Motor neuron (in vitro differentiated cells): Measurements from ENCODE around the gene ZNHIT1. TPM values are rescaled to one million over a fixed set of nuclear protein-coding genes. Genes with fewer than 3 reads are reported as not detected.
"Not testable (repeated sequence)": the region's sequence is repeated elsewhere in the genome, so short reads cannot be mapped to it uniquely, and the experiment has no call there.

Source experiments
- ATAC-seq, 8 experiments: fragments of 200-7000 bp; cut with Tn5 transposase; replicated peaks in 6 of 8; 2 replicates each; pipeline ENCODE4 v1.8.0; 2021; ENCODE audit warnings: mild to moderate bottlenecking in 8 of 8, moderate library complexity in 8 of 8
- H3K27ac ChIP-seq, 2 donors: fragments of 250-450 bp; sonication (Bioruptor Pico); 2 replicates each; pipeline ENCODE4 v1.9.0; 2021; ENCODE audit warnings: antibody characterized with exemption in 2 of 2, mild to moderate bottlenecking in 2 of 2, moderate library complexity in 1 of 2
- H3K4me1 ChIP-seq, 2 donors: fragments of 250-450 bp; sonication (Bioruptor Pico); replicated peaks in 1 of 2; 2 replicates each; pipeline ENCODE4 v1.6.1; 2021; ENCODE audit warnings: antibody characterized with exemption in 2 of 2, mild to moderate bottlenecking in 2 of 2, moderate library complexity in 1 of 2
- H3K4me3 ChIP-seq, 5 donors: fragments of 250-450 bp; sonication (Bioruptor Pico); 2 replicates each; pipeline ENCODE4 v1.9.0; 2021; ENCODE audit warnings: antibody characterized with exemption in 5 of 5, mild to moderate bottlenecking in 5 of 5, moderate library complexity in 4 of 5
- WGBS, 10 experiments: fragments of 450-650 bp; shearing (Covaris generic); methylation state at CpG; one replicate each; pipeline ENCODE4 v1.0.0; 2022; 5-methylcytosine and 5-hydroxymethylcytosine counted together
- in situ Hi-C, 9 experiments: fragments of 400-800 bp; cut with MboI; loops; one replicate each; pipeline ENCODE4 v1.15.0; 2021; ENCODE audit warnings: low sequenced_read_pairs in 9 of 9, low pct_unique_long_range_greater_than_20kb in 2 of 9; ENCODE audit not compliant: unreplicated experiment in 9 of 9
- total RNA-seq, 8 experiments: library from RNA; unstranded; fragments of 300-600 nt; gene quantifications; 2 replicates each; pipeline versions ENCODE4 v1.2.3 to v1.2.4, GENCODE V29; 2022

Gene ZNHIT1
- total RNA-seq, 8 experiments from 2014 or later: 73.6 to 132 (median 97.9) TPM

DNA sequence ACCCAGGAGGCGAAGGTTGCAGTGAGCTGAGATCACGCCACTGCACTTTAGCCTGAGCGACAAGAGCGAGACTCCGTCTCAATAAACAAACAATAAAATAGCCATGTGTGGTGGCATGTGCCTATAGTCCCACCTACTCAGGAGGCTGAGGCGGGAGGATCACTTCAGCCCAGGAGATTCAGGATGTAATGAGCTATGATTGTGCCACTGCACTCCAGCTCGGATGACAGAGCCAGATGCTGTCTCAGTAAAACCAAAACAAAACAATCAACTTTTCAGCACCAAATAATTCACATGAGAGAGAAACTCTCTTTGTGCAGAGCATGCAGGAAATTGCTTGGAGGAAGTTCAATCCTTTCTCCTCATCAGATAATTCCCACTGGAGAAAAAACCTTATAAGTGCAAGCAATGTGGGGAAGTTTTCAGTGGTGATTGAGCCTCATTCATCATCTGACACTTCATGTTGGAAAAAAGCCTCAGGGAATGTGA, 40.3 kb downstream of the ZNHIT1 start:
- Histone ChIP-seq H3K4me1 (no peaks in the 10 kb centered on the region), H3K27ac (no peak overlapping the region), H3K4me3 (no peak overlapping the region)
- WGBS, 10 experiments: 40 to 83% (median 67%) methylated on average over 1 to 5 of the region's 7 CpGs; no CpG with 5 or more reads in 3 of the 10 experiments
- ATAC-seq: peak in 1 of 8 experiments; percentile 29
- in situ Hi-C loops: no loop called here

DNA sequence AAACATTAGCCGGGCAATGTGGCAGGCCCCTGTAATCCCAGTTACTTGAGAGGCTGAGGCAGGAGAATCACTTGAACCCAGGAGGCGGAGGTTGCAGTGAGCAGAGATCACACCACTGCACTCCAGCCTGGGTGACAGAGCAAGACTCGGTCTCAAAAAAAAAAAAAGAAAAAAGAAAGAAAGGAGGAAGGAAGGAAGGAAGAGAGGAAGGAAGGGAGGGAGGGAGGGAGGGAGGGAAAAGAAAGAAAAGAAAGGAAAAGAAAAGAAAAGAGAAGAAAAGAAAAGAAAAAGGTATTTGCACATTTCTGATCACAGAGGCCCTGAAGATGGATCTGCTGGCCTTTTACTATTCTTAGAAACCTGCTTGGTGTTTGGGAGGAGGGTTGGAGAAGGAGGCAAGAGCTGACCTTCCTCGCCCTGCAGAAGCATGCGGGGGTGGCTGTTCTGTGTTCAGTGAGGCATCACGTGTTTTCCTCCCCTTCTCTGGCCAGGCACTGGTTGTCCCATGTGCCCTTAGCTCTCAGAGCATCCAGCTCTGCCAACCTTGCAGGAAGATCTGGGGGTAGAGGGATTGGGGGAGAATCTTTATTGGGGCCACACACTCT, 46.2 kb downstream of the ZNHIT1 start:
- 29 to 100% (median 60%) methylated on average over 1 to 5 of the region's 6 CpGs; no CpG with 5 or more reads in 5 of the 10 experiments for WGBS, 10 experiments
- in situ Hi-C loops, H3K4me3 ChIP-seq, H3K27ac ChIP-seq, ATAC-seq, H3K4me1 ChIP-seq: not testable (repeated sequence)

DNA sequence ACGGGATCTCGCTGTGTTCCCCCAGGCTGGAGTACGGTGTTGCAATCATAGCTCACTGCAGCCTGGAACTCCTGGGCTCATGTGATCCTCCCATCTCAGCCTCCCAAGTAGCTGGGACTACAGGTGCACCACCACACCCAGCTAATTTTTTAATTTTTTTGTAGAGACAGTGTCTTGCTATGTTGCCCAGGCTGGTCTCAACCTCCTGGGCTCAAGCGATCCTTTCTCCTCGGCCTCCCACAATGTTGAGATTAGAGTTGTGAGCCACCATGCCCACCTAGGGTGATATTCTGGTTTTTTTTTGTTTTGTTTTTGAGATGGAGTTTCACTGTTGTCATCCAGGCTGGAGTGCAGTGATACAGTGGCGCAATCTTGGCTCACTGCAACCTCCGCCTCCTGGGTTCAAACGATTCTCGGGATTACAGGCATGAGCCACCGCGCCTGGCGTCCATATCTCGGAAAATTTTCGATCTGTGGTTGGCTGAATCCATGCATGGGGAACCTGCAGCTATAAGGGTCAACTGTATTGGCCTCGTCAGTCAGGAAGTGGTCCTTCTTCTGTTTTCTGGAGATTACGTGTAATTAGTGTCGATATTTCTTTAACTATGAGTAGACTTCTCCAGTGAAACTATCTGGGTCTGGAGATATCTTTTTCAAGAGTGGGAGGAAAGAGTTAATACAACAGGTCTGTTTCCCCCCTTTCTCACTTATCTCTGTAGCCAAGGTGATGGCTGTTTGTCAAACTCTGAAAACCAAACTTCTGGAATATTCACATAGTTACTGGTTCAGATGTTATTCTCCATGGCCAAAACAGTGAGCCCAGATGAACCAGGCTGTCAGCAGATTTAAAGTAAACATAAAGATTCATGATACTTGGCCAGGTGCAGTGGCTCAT, 47.9 kb downstream of the ZNHIT1 start:
- WGBS, 10 experiments: 56 to 94% (median 80%) methylated on average over 1 to 17 of the region's 17 CpGs
- ATAC-seq: no peak
- H3K4me3 ChIP-seq: no peak overlapping the region
- in situ Hi-C loops: no loop called here
- no peak overlapping the region for H3K27ac ChIP-seq
- no peaks in the 10 kb centered on the region for H3K4me1 ChIP-seq

DNA sequence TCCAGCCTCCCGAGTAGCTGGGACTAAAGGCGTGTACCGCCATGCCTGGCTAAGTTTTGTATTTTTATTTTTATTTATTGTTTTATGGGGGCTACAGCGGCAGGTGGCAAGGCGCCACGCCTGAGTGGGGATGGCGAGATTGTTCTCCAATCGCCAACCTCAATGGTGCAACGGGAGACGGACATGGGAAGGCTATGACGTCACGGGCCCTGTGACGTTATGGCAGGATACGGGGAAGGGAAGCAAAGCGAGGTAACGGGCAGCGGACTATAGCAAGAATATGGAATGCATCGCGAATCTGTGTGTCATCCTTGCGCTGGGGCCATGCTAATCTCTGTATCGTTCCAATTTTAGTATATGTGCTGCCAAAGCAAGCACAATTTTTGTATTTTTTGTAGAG, 51.7 kb downstream of the ZNHIT1 start:
- 76 to 99% (median 88%) methylated on average over 1 to 20 of the region's 21 CpGs; no CpG with 5 or more reads in 2 of the 10 experiments for WGBS, 10 experiments
- in situ Hi-C loops: no loop called here
- Histone ChIP-seq H3K4me3 (no peak overlapping the region), H3K4me1 (peaks cover 0 to 7% of the 10 kb centered on the region in 2 donors), H3K27ac (no peak overlapping the region)
- no peak for ATAC-seq

DNA sequence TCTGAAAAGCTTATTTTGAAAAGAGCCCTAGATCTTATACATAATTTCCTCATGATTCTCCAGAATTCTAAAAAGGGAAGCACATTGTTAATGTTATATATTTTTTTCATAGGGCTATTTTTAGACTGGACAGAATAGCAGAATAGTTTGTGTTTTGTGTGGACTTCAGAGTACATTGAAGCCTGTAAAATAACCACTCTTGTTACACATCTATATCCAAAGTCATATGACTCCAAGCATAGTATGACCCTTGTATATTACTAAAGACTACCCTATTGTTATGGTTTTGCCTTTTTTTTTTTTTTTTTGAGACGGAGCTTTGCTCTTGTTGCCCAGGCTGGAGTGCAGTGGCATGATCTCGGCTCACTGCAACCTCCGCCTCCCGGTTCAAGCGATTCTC, 53.1 kb downstream of the ZNHIT1 start:
- Histone ChIP-seq H3K4me3 (no peak overlapping the region), H3K4me1 (peaks cover 0 to 7% of the 10 kb centered on the region in 2 donors), H3K27ac (no peak overlapping the region)
- 17 to 95% (median 70%) methylated on average over 1 to 5 of the region's 5 CpGs; no CpG with 5 or more reads in 5 of the 10 experiments for WGBS, 10 experiments
- ATAC-seq: no peak
- in situ Hi-C loops: no loop called here

DNA sequence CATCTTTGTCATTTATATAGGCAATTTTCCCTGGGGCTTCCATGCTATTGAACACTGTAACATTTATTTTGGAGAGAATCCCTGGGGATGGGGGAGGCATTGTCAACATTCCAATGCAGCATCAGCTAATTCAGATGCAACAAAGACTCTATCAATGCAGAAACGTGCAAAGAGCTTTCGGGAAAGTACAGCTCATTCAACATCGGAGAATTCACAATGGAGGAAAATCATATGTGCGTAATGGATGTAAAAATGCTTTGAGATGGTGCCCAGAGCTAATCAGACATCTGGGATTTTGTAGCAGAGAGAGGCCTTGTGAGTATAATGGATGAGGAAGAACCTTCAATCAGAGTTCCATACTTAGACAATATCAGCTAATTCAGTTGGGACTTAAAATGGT, 55.2 kb downstream of the ZNHIT1 start:
- Histone ChIP-seq H3K4me3 (no peak overlapping the region), H3K27ac (no peak overlapping the region), H3K4me1 (peaks cover 0 to 7% of the 10 kb centered on the region in 2 donors)
- in situ Hi-C loops: no loop called here
- ATAC-seq: peak in 3 of 8 experiments; percentile 37 to 65 (median 61)
- 10 to 32% (median 18%) methylated on average over 2 to 4 of the region's 4 CpGs; no CpG with 5 or more reads in 5 of the 10 experiments for WGBS, 10 experiments

Other genes starting within 250 kb of the ZNHIT1 start
- 1 to 10 TPM in 7 of 8 experiments, under 1 TPM in 1; 0.43 to 9.6 (median 1.9) TPM for gene MUC12, start 248.6 kb upstream of the ZNHIT1 start, total RNA-seq
- gene MUC17, start 198.1 kb upstream of the ZNHIT1 start, total RNA-seq: 1 to 10 TPM in 1 of 8 experiments, under 1 TPM in 6, not detected in 1; 0.04 to 1.2 (median 0.17) TPM
- 10 to 100 TPM in 4 of 8 experiments, 1 to 10 TPM in 4; 1.4 to 20.0 (median 7.2) TPM for gene TRIM56, start 132.7 kb upstream of the ZNHIT1 start, total RNA-seq
- gene SERPINE1, start 91.1 kb upstream of the ZNHIT1 start, total RNA-seq: 100 to 1,000 TPM in 1 of 8 experiments, 10 to 100 TPM in 1, 1 to 10 TPM in 2, under 1 TPM in 4; 0.05 to 128 (median 0.93) TPM
- 100 to 1,000 TPM in 2 of 8 experiments, 10 to 100 TPM in 6; 46.8 to 135 (median 77.0) TPM for gene AP1S1, start 63.7 kb upstream of the ZNHIT1 start, total RNA-seq
- gene VGF, start 52.6 kb upstream of the ZNHIT1 start, total RNA-seq: 100 to 1,000 TPM in 1 of 8 experiments, 10 to 100 TPM in 4, 1 to 10 TPM in 1, under 1 TPM in 2; 0.36 to 101 (median 13.7) TPM
- 1 to 10 TPM in 5 of 8 experiments, under 1 TPM in 2, not detected in 1; 0.59 to 4.4 (median 1.6) TPM for gene NAT16, start 37.9 kb upstream of the ZNHIT1 start, total RNA-seq
- gene MOGAT3, start 17.1 kb upstream of the ZNHIT1 start, total RNA-seq: under 1 TPM in 2 of 8 experiments, not detected in 6; 0.15 to 0.62 TPM
- 10 to 100 TPM; 10.9 to 97.3 (median 28.1) TPM for gene PLOD3, start 584 bp upstream of the ZNHIT1 start, total RNA-seq
- 10 to 100 TPM in 1 of 8 experiments, 1 to 10 TPM in 7; 2.5 to 12.2 (median 4.8) TPM for gene CLDN15, start 19.6 kb downstream of the ZNHIT1 start, total RNA-seq
- 100 to 1,000 TPM; 137 to 231 (median 187) TPM for gene FIS1, start 26.9 kb downstream of the ZNHIT1 start, total RNA-seq
- 10 to 100 TPM; 17.9 to 94.9 (median 33.5) TPM for gene IFT22, start 103.6 kb downstream of the ZNHIT1 start, total RNA-seq
- 10 to 100 TPM in 5 of 8 experiments, 1 to 10 TPM in 1, under 1 TPM in 1, not detected in 1; 0.87 to 50.5 (median 11.1) TPM for gene COL26A1, start 144.7 kb downstream of the ZNHIT1 start, total RNA-seq